Activated naive CD4-positive, alpha-beta T cell treated with anti-CD3 and anti-CD28 coated beads, Interleukin-2, amount 10 ng/mL, durations not matched to agents 7 days and 5 days (primary cell): ENCODE results near the gene NOTCH3.

Source experiments
- CTCF ChIA-PET: fragments of 350-600 bp; sonication (Branson Sonifier 250); formaldehyde crosslinking; loops from one replicate; lab custom pipeline; 2021; ENCODE audit warnings: antibody characterized with exemption; lab: Charles Lee
- DNase-seq: peaks from one replicate; pipeline ENCODE4 v3.0.0-alpha.2; 2020
- H3K27ac Mint-ChIP-seq: one replicate; pipeline ENCODE4 v1.8.0; 2021; ENCODE audit warnings: mild to moderate bottlenecking, moderate library complexity, mixed read lengths
- H3K27me3 Mint-ChIP-seq: one replicate; pipeline ENCODE4 v1.8.0; 2021; ENCODE audit warnings: mild to moderate bottlenecking, mixed read lengths
- H3K36me3 Mint-ChIP-seq: one replicate; pipeline ENCODE4 v1.8.0; 2021; ENCODE audit warnings: mixed read lengths
- H3K4me1 Mint-ChIP-seq: one replicate; pipeline ENCODE4 v1.8.0; 2021; ENCODE audit warnings: mixed read lengths
- H3K4me3 Mint-ChIP-seq: one replicate; pipeline ENCODE4 v1.8.0; 2021; ENCODE audit warnings: mild to moderate bottlenecking, moderate library complexity, mixed read lengths
- H3K9me3 Mint-ChIP-seq: one replicate; pipeline ENCODE4 v1.8.0; 2021; ENCODE audit warnings: mixed read lengths

NOTCH3 gene

GRCh38 chr19:15200553-15201364 lies at the start of gene NOTCH3:
Gene NOTCH3 (minus strand): TSS chr19:15200995. CDS start chr19:15200905, 90 bp downstream.
- DNase-seq, result no peak
- H3K9me3 Mint-ChIP-seq, result no peaks in the 10 kb centered on the region
- H3K4me1 Mint-ChIP-seq, result peaks cover 10% of the 10 kb centered on the region
- CTCF ChIA-PET, result no interaction called here
- H3K27ac Mint-ChIP-seq, result no peak within 1 kb of the TSS
- no peak within 1 kb of the TSS for H3K4me3 Mint-ChIP-seq
- no peaks in the 10 kb centered on the region for H3K36me3 Mint-ChIP-seq
- peaks cover 87% of the 10 kb centered on the region for H3K27me3 Mint-ChIP-seq

- Mint-ChIP-seq H3K9me3 (no peaks in the 10 kb centered on the region), H3K27ac (no peak overlapping the region), H3K27me3 (no peaks in the 10 kb centered on the region), H3K4me1 (no peaks in the 10 kb centered on the region), H3K4me3 (no peak overlapping the region), H3K36me3 (peaks cover 41% of the 10 kb centered on the region)
- CTCF ChIA-PET, result interaction anchor here (0.7 kb wide), 1 partner anchor 158 kb away, joined by 3 read pairs; no protein-coding TSS in a partner anchor
- DNase-seq, result no peak
These were observed 49.8 kb upstream of the NOTCH3 start for GRCh38 chr19:15250640-15250993.

GRCh38 chr19:15249972-15250639 lies 49.3 kb upstream of the NOTCH3 start:
- Mint-ChIP-seq H3K36me3 (peaks cover 37% of the 10 kb centered on the region), H3K9me3 (no peaks in the 10 kb centered on the region), H3K27me3 (no peaks in the 10 kb centered on the region), H3K4me1 (no peaks in the 10 kb centered on the region), H3K4me3 (no peak overlapping the region), H3K27ac (no peak overlapping the region)
- no peak for DNase-seq
- CTCF ChIA-PET, result interaction anchor here (0.7 kb wide), 1 partner anchor 157 kb away, joined by 3 read pairs; no protein-coding TSS in a partner anchor

- H3K4me1 Mint-ChIP-seq, result no peaks in the 10 kb centered on the region
- H3K27me3 Mint-ChIP-seq, result no peaks in the 10 kb centered on the region
- H3K4me3 Mint-ChIP-seq, result no peak overlapping the region
- CTCF ChIA-PET, result interaction anchor here (0.5 kb wide), 1 partner anchor 75 kb away, joined by 4 read pairs; no protein-coding TSS in a partner anchor
- H3K9me3 Mint-ChIP-seq, result no peaks in the 10 kb centered on the region
- DNase-seq, result no peak
- H3K27ac Mint-ChIP-seq, result no peak overlapping the region
- peaks cover 37% of the 10 kb centered on the region for H3K36me3 Mint-ChIP-seq
These were observed 48.7 kb upstream of the NOTCH3 start for GRCh38 chr19:15249528-15249874.

GRCh38 chr19:15248648-15249527 lies 48.1 kb upstream of the NOTCH3 start:
- DNase-seq, result no peak
- no peaks in the 10 kb centered on the region for H3K9me3 Mint-ChIP-seq
- H3K27me3 Mint-ChIP-seq, result no peaks in the 10 kb centered on the region
- no peak overlapping the region for H3K4me3 Mint-ChIP-seq
- H3K36me3 Mint-ChIP-seq, result peaks cover 34% of the 10 kb centered on the region
- no peak overlapping the region for H3K27ac Mint-ChIP-seq
- no peaks in the 10 kb centered on the region for H3K4me1 Mint-ChIP-seq
- CTCF ChIA-PET, result interaction anchor here (0.5 kb wide), 1 partner anchor 74 kb away, joined by 4 read pairs; no protein-coding TSS in a partner anchor

GRCh38 chr19:15248106-15248505 lies 47.3 kb upstream of the NOTCH3 start:
- Mint-ChIP-seq H3K9me3 (no peaks in the 10 kb centered on the region), H3K4me3 (no peak overlapping the region), H3K27ac (no peak overlapping the region), H3K27me3 (no peaks in the 10 kb centered on the region), H3K36me3 (peaks cover 37% of the 10 kb centered on the region), H3K4me1 (no peaks in the 10 kb centered on the region)
- CTCF ChIA-PET, result no interaction called here
- DNase-seq, result no peak

- H3K36me3 Mint-ChIP-seq, result peaks cover 37% of the 10 kb centered on the region
- H3K27ac Mint-ChIP-seq, result no peak overlapping the region
- H3K4me3 Mint-ChIP-seq, result no peak overlapping the region
- no peak for DNase-seq
- H3K27me3 Mint-ChIP-seq, result no peaks in the 10 kb centered on the region
- no peaks in the 10 kb centered on the region for H3K4me1 Mint-ChIP-seq
- H3K9me3 Mint-ChIP-seq, result no peaks in the 10 kb centered on the region
- CTCF ChIA-PET, result no interaction called here
These were observed 46.6 kb upstream of the NOTCH3 start for GRCh38 chr19:15247107-15248014.

GRCh38 chr19:15246198-15246481 lies 45.3 kb upstream of the NOTCH3 start:
- no peak for DNase-seq
- Mint-ChIP-seq H3K36me3 (peaks cover 32% of the 10 kb centered on the region), H3K27me3 (no peaks in the 10 kb centered on the region), H3K4me1 (no peaks in the 10 kb centered on the region), H3K9me3 (no peaks in the 10 kb centered on the region), H3K4me3 (no peak overlapping the region), H3K27ac (no peak overlapping the region)
- CTCF ChIA-PET, result no interaction called here

- Mint-ChIP-seq H3K27ac (peak overlapping the region; percentile 19), H3K36me3 (peaks cover 32% of the 10 kb centered on the region), H3K27me3 (no peaks in the 10 kb centered on the region), H3K4me3 (no peak overlapping the region), H3K4me1 (no peaks in the 10 kb centered on the region), H3K9me3 (no peaks in the 10 kb centered on the region)
- no peak for DNase-seq
- CTCF ChIA-PET, result no interaction called here
These were observed 44.8 kb upstream of the NOTCH3 start for GRCh38 chr19:15245370-15246197.

- H3K4me1 Mint-ChIP-seq, result no peaks in the 10 kb centered on the region
- no peaks in the 10 kb centered on the region for H3K27me3 Mint-ChIP-seq
- CTCF ChIA-PET, result no interaction called here
- DNase-seq, result no peak
- no peaks in the 10 kb centered on the region for H3K9me3 Mint-ChIP-seq
- H3K27ac Mint-ChIP-seq, result peak overlapping the region; percentile 53
- H3K36me3 Mint-ChIP-seq, result peaks cover 34% of the 10 kb centered on the region
- H3K4me3 Mint-ChIP-seq, result no peak overlapping the region
These were observed 44.0 kb upstream of the NOTCH3 start for GRCh38 chr19:15244808-15245207.

GRCh38 chr19:15244106-15244803 lies 43.5 kb upstream of the NOTCH3 start:
- no peaks in the 10 kb centered on the region for H3K4me1 Mint-ChIP-seq
- H3K27me3 Mint-ChIP-seq, result no peaks in the 10 kb centered on the region
- H3K27ac Mint-ChIP-seq, result peak overlapping the region; percentile 53
- CTCF ChIA-PET, result no interaction called here
- no peaks in the 10 kb centered on the region for H3K9me3 Mint-ChIP-seq
- DNase-seq, result no peak
- H3K4me3 Mint-ChIP-seq, result no peak overlapping the region
- H3K36me3 Mint-ChIP-seq, result peaks cover 37% of the 10 kb centered on the region

- no peak overlapping the region for H3K4me3 Mint-ChIP-seq
- H3K27ac Mint-ChIP-seq, result no peak overlapping the region
- no peaks in the 10 kb centered on the region for H3K4me1 Mint-ChIP-seq
- no peak for DNase-seq
- CTCF ChIA-PET, result no interaction called here
- H3K27me3 Mint-ChIP-seq, result no peaks in the 10 kb centered on the region
- H3K9me3 Mint-ChIP-seq, result no peaks in the 10 kb centered on the region
- peaks cover 31% of the 10 kb centered on the region for H3K36me3 Mint-ChIP-seq
These were observed 42.6 kb upstream of the NOTCH3 start for GRCh38 chr19:15243236-15243957.
